GM18502 (cell line): ENCODE data around the gene ZNF69.
"Not testable (repeated sequence)": the region's sequence is repeated elsewhere in the genome, so short reads cannot be mapped to it uniquely, and the experiment has no call there.

Experiments
- ATAC-seq: cut with Tn5 transposase; IDR thresholded peaks from one replicate; pipeline ENCODE4 v1.9.1; 2021; ENCODE audit warnings: mild to moderate bottlenecking; ENCODE audit not compliant: unreplicated experiment, poor library complexity

The ZNF69 gene

DNA sequence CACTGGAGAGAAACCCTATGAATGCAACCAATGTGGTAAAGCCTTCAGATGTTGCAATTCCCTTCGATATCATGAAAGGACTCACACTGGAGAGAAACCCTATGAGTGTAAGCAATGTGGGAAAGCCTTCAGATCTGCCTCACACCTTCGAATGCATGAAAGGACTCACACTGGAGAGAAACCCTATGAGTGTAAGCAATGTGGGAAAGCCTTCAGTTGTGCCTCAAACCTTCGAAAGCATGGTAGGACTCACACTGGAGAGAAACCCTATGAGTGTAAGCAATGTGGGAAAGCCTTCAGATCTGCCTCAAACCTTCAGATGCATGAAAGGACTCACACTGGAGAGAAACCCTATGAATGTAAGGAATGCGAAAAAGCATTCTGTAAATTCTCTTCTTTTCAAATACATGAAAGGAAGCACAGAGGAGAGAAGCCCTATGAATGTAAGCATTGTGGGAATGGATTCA, 62.1 kb downstream of the ZNF69 start:
- ATAC-seq, result not testable (repeated sequence)

DNA sequence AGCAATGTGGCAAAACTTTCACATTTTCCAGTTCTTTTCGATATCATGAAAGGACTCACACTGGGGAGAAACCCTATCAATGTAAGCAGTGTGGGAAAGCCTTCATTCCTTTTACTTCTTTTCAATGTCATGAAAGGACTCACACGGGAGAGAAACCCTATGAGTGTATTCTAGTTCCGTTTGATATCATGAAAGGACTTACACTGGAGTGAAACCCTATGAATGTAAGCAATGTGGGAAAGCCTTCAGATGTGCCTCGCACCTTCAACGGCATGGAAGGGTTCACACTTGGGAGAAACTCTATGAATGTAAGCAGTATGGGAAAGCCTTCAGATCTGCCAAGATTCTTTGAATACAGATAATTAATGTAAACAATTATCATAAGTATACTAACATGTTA, 62.7 kb downstream of the ZNF69 start:
- ATAC-seq, result no peak
